Hematopoietic multipotent progenitor cell treated with erythropoietin and hydrocortisone succinate and interleukin-3 and kit ligand, for 8 days (in vitro differentiated cells): ENCODE data around the gene ODAD3.
"Not testable (repeated sequence)": the region's sequence is repeated elsewhere in the genome, so short reads cannot be mapped to it uniquely, and the experiment has no call there.

Source experiments
- DNase-seq: peaks from one replicate; pipeline ENCODE4 v3.0.0-alpha.2; 2015

ODAD3 gene

GRCh38 chr19:11434703-11435056 is 241 bp downstream of the ODAD3 start:
- DNase-seq, result no peak

- not testable (repeated sequence) for DNase-seq
These were observed 1.4 kb downstream of the ODAD3 start for GRCh38 chr19:11433526-11433925.

DNA sequence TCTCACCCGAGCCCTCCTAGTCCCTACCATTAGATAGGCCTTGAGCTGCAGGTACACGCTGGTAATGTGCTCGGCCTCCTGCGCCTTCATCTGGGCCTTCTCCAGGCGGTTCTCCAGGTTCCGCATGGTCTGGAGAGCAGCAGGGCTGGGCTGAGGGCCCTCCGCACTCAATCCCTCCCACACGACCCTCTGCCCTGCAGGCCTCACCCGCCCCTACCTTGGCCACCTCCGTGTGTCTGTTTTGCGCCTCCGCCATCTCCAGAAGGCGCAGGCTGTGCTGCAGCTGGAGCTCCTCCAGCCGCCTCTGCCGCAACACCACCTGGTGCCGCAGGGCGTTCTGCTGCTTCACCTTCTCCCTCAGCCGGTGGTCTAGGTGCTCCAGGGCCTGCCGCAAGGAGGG is 8.3 kb downstream of the ODAD3 start:
- no peak for DNase-seq

DNA sequence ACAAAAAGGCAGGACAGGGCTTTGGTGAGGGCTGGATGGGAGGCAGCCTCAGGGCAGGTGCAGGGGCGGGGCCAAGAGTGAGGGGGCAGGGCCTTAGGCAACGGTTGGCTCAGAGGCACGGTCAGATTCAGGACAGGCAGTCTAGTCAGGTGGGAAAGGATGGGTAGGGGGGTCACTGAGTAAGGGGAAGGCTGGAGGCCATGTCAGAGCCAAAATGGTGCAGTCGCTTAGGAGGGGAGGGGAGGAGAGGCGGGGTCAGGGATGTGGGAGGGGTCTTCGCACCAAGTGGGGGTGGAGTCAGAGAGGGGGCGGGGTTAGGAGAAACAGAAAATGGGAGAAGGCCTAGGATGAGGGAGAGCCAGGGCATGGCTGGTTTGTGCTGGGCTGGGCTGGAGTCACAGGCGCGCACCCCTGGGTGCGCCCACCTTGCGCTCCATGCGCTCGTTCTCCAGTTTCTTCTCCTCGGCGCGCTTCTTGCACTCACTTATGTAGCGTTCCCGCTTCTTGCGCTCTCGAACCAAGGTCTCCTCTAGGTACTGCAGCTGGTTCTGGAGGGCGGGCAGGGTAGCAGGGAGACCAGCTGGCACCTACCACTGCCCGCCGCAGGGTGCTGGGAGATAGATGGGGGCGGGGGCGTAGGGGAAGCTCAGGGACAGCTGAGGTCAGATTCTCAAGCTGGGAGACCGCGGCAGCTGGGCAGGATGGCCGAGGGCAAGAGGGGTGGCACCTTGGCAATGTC is 9.0 kb downstream of the ODAD3 start:
- DNase-seq, result no peak

GRCh38 chr19:11423791-11424181 is 11.1 kb downstream of the ODAD3 start:
- DNase-seq, result no peak

GRCh38 chr19:11423164-11423790 is 11.6 kb downstream of the ODAD3 start:
- DNase-seq, result no peak

DNA sequence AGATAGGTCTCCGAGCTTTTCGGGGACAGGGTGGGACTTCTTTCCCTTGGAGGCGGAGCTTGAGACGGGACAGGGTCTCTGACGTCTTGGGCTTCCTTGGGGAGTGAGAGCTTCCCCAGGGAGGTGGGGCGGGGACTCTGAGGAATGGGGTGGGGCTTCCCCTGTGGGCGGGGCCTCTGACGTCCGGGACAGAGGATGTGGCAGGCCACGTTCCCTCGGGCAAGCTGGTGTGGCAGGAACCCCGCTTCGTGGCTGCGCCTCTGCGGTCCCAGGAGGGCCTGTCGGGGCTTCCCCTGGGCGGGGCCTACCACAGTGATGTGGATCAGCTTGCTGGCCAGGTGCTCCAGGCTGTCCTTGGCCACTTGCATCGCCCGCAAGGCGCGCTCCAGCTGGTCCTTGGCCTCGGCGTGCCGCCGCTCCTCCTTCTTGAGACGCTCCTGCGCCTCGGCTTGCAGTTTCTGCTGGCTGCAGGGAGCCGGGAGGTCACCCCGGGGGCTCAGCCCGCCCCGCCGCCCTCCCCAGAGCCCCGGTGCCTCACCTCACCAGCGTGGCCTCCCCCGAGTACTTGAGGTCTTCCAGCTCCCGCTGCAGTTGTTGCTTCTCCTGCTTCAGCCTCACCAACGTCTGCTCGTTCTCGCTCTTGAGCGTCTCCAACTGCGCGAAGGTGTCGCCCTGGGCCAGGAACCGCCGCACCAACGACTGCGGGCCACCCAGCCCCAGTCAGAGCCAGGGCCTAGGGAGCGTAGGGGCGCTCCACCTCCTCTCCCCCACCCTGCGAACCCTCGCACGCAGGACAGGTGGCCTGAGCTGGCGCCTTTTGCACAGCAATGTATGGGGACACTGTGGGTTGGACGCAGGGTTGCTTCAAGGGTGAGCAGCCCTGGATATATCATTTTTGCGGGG is 12.5 kb downstream of the ODAD3 start:
- no peak for DNase-seq

DNA sequence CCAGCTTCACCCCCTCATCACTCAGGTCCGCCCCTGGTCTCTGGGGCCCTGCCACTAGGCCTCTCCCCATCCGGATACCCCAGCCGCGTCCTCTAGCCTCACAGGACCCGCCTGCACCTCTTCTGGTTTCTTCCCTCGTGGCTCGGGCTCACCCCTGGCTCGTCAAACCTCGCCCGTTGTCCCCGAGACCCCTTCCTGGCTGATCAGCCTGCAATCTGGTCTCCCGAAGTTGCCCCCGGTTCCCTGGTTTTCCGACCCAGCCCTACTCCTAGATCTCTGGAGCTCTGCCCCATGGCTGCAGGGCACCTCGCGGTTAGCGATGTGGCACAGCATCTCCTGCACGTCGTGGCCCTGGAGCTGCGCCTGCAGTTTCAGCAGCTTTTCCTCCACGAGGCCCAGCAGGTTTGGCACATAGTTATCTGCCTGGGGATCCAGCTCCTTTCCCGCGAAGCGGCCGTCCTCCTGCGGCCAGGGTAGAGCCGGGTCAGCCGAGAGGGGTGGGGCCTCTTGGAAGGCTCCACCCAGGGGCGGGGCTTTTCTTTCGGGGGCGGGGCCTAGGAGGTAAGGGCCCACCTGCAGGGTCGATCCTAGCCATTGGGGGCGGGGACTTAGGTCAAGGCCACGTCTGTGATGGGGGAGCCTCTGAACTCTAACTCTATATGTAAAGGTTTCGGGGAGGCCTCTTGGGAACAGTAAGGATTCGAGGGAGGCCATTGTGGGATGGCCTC is 13.4 kb downstream of the ODAD3 start:
- DNase-seq, result peak; percentile 42

DNA sequence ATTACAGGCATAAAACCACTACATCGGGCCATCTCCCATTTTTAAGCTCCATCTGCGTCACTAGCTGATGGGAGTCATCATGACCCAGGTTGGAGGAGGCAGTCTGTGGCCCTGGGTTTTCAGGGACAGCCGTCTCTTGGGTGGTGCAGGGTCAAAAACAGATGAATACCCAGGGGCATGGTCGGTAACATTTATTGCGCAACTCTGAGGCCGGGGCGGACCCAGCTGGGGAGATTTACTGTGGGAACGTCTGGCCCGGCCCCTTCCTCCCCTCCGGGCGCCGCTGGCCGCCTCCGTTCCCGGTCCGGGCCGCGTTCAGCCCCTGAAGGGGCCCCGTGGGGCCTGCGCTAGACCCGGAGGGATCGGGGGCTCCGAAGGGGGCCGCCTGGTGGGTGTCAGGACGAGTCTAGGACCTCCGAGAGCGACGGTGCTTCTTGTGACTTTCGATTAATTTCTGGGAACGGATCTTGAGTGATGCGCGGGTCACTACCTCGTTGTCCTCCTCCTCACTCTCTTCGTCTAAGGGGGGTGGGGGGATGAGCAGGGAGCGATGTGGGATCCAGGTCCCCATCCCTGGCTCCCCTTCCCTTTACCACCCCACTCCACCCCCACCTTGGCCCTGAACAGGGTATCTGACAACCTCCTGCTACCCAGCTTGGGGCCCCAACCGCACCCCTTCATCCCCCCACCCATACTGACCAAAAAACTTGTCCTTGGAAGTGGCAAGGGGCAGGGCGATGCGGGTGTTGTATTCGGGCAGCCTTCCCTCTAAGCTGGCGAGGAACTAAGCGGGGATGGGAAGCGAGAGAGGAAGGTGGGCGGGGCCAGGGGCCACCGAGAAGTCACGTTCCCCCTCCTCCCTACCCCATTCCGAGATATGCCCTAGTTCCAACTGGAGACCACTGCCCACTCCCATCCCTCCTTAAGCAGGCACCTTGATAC is 14.2 kb downstream of the ODAD3 start:
- DNase-seq, result no peak

DNA sequence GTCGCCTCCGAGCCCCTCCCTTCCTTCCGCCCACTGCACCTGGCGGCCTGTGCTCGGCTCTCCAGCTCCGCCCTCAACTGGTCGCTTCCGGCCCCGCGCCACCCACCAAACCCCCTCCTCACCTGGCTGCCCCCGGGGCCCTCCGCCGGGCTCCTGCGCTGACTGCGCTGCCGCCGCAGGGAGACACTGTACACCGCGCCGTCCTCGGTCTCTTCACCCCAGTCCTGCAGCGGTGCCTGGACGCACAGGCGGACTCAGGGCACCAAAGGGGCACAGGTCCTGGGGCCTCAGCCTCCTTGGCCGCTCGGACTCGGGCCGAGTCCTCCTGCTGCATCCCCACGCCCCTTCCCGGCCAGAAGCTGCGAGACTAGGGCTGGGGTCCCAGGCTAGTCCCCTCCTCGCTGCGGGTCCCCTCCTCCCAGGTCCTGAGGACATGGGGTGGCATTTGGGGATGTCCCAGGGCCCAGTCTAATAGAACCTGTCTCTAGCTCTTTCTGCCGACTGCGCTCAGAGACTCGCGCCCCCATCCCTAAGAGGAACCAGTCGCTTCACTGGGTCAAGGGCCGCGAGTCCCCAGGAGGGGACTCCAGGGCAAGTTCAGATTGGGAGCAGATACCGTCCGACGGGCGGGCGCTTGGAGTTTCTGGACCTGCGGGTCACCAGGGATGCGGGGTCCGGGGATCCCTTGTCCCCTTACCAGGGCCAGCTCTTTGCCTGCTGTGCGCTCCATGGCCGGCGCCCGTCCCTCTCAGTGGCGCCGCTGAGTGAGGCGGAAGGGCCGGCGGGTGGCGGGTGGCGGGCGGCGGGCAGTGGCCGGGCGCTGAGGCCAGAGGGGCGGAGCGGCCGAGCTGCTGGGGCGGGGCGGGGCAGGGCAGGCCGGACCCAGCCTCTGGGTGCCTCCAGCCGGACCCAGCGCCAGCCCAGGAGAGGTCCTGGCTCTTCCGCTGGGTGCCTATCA is 16.1 kb downstream of the ODAD3 start, which contains the start of gene RGL3:
TSS of gene RGL3 (minus strand) at position 766 of the 958 bp plus-strand sequence. CDS start at position 730, 36 bp downstream.
- no peak for DNase-seq

GRCh38 chr19:11418094-11418548 is 16.8 kb downstream of the ODAD3 start:
- no peak for DNase-seq

GRCh38 chr19:11416346-11417052 is 18.4 kb downstream of the ODAD3 start:
- no peak for DNase-seq

DNA sequence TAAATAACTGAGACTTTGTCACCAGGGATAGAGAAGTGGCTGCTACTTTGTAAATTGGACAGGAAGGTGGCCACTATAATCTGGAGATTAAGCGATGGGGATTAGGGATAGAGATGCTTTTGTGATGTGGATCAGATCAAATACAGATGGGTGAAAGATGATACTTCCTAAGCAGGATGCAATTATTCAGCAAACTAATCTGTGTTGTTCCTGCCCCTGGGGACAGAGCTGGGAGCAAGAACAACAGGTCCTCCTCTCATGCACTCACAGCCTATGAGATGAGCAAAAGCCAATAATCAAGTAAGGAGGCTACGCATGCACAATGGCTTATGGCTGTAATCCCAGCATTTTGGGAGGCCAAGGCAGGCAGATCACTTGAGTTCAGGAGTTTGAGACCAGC is 20.4 kb downstream of the ODAD3 start:
- no peak for DNase-seq

DNA sequence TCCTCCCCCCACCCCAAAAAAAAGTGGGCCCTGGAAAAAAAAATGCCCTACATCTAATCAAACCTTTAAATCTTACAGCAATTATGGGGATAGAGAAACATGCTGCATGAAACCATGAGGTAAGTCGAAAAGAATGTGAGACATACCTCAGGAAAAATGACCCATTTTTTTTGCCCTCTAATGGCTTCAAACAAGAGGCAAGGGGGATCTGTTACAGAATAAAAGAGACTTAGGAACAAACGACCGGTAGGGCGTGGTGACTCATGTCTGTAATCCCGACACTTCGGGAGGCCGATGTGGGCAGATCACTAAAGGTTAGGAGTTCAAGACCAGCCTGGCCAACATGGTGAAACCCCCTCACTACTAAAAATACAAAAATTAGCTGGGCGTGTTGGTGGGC is 24.2 kb downstream of the ODAD3 start:
- DNase-seq, result no peak

- DNase-seq, result no peak
These were observed 26.3 kb downstream of the ODAD3 start for GRCh38 chr19:11408591-11408990.

GRCh38 chr19:11406703-11407236 is 28.2 kb downstream of the ODAD3 start:
- not testable (repeated sequence) for DNase-seq

- no peak for DNase-seq
These were observed 28.9 kb downstream of the ODAD3 start for GRCh38 chr19:11405846-11406643.

- DNase-seq, result no peak
These were observed 30.2 kb downstream of the ODAD3 start for GRCh38 chr19:11404588-11405222.
